T follicular helper cell (primary cell): ENCODE measurements around the gene DNASE1L1.

Source experiments
- DNase-seq: peaks from one replicate; pipeline ENCODE4 v3.0.0-alpha.2; 2020; ENCODE audit warnings: low read depth

The DNASE1L1 gene

GRCh38 chrX:154382483-154383069, 26.5 kb downstream of the DNASE1L1 start:
- no peak for DNase-seq

- no peak for DNase-seq
These were observed 27.8 kb downstream of the DNASE1L1 start for GRCh38 chrX:154381271-154381670.

- no peak for DNase-seq
These were observed 28.3 kb downstream of the DNASE1L1 start for GRCh38 chrX:154380787-154381186.

GRCh38 chrX:154380153-154380552, 28.9 kb downstream of the DNASE1L1 start:
- no peak for DNase-seq

DNA sequence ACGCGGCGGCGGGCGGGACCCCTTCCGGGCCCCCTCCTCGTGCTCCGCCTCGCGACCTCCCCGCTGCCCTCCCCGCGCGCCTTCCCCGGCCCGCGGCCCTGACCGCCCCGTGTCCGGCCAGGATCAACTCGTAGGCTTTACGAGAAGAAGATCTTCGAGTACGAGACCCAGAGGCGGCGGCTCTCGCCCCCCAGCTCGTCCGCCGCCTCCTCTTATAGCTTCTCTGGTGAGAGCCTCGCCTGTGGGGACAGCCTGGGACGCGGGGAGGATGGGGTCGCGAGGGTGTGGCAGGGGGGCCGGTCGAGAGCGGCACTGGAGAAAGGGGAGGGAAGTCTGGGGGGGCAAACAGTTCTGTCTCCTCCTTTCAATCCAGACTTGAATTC, 29.5 kb downstream of the DNASE1L1 start:
- DNase-seq = no peak

GRCh38 chrX:154378799-154379568, 30.1 kb downstream of the DNASE1L1 start, which contains the start of gene EMD:
EMD (plus strand) TSS chrX:154379295; CDS start chrX:154379485, 190 bp downstream.
- peak; percentile 94 for DNase-seq

DNA sequence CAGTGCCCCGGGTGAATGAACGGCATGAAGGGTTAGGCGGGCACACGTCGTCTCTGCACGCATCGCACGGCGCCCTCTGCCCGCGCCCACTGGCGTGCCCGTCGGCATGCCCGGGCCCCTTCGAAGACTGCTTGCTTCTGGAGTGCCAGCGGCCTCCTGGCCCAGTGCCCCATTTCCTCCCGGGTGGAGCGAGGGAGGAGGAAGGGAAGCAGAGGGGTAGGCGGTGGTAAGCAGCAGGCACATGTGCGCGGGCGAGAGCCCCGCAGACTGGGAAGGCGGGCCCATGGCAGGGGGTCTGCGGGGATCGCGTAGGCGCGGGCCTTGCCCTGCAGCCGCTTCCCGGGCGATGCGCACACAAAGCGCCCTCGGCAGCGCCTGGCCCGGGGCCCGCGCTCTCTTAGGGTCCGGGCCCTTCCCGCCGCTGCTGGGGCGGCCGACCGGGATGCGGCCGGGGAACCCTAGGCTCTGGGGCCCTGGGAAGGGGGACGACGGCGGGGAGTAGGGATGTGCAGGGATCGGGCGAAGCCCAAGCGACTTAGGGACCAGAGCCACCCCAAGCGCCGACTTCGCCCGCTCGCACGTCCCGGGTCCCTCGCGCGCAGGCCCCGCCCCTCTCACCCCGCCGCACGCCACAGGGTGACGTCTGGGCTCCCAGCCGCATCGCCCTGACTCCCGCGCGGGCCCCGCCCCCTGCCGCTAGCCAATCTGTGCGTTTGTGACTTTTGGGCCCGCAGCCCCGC, 30.8 kb downstream of the DNASE1L1 start:
- no peak for DNase-seq

GRCh38 chrX:154376774-154377173, 32.3 kb downstream of the DNASE1L1 start:
- DNase-seq = no peak

GRCh38 chrX:154375156-154375504, 33.9 kb downstream of the DNASE1L1 start:
- DNase-seq = no peak

GRCh38 chrX:154374313-154375155, 34.5 kb downstream of the DNASE1L1 start, which contains the start of gene FLNA:
FLNA (minus strand) TSS chrX:154374634; CDS start chrX:154371245, 3,389 bp downstream.
- DNase-seq = no peak

DNA sequence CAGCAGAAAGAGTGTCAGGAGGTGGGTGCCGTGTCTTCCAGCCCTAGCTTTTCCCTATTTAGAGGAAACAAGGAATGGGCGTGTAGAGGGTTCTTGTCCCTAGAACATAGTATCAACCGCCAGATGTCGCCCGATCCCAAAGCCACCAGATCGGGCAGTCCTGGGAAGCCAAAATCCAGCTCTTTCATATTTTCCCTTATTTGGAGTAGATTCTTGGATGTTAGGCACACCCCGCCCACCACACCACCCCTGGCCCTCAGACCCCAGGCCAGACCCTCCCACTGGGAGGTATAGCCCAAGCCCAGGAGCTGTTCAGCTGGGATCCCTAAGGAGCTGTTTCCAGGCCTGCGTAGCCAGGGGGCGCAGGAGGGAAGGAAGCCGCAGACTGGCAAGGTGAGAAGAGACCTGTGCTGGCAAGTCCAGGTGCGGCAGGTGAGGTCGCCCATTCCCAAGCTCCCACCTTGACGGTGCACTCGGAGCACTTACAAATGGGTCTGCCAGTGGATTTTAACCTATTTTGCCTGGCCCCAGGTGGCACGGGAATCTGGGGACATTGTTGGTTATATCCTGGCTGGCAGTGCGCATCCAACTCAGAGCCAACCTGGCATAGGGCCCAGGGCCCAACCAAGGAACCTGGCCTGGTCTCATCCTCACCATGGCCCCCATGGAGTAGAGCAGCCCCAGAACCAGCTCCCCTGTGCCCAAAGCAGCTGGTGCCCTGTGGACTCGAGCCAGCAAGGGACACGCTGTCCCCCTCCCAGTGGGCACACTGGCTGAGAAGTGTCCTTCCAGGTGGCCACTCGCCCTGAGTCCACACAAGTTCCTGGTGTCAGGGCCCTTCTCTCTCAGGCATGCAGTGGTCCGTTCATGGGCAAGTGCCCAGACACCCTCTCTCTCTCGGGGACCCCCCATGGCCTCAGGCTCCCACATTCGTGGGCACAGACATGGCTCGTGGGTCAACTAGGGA, 35.4 kb downstream of the DNASE1L1 start:
- no peak for DNase-seq

DNA sequence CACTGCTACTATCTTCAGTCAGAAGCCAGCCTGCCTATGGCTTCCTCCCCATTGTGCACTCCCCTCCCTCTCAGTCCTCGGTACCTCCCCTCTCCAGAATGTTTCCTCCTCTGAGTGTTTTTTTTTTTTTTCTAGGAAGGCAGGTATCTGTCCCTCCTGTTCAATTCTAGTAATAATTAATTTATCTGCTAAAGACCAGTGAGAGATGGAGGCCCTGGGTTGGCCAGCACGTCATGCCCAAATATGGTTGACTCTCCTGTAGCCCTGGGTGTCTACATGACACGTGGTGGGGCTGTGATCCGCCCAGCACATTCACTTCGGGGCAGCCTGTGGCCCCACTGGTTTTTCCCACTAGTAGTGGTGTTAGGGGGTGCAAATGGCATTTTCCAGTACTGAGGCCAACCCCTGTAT, 36.4 kb downstream of the DNASE1L1 start:
- no peak for DNase-seq

GRCh38 chrX:154371789-154372300, 37.2 kb downstream of the DNASE1L1 start:
- DNase-seq = no peak

DNA sequence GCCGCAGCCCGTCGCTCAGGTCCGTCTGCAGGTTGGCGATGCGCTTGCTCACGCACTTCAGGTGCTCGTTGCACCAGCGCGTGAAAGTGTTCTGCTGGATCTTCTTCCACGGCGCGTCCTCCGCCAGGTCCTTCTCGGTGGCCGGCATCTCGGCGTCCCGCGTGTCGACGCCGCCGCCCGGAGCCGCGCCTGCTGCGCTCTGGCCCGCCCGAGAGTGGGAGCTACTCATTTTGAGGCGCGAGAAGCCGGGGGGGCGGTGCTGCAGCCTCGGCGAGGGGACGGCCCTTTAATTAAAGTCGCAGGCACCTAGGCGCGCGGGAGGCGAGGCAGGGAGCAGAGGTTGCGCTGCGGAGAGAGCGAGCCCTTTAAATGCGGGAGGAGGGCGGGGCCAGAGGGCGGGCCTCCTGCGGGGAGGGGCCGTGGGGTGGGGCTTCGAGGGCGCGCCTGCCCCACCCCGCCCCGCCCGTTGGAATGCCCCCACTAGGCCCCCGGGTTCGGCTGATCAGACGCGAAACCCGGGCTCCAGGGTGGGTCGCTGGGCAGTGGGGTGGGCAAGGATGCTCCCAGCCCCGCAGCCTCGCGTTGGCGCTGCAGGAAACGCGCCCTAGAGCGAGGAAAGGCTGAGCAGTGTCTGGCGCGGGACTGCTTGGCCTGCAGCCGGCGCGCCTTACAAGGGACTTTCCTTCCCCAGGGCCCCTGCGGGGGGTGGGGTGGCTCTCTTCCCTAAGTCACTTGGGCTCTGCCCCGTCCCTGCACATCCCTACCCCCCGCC, 37.9 kb downstream of the DNASE1L1 start:
- DNase-seq = peak; percentile 88

- DNase-seq = no peak
These were observed 38.6 kb downstream of the DNASE1L1 start for GRCh38 chrX:154370300-154371016.

- peak; percentile 62 for DNase-seq
These were observed 39.4 kb downstream of the DNASE1L1 start for GRCh38 chrX:154369449-154370299.

DNA sequence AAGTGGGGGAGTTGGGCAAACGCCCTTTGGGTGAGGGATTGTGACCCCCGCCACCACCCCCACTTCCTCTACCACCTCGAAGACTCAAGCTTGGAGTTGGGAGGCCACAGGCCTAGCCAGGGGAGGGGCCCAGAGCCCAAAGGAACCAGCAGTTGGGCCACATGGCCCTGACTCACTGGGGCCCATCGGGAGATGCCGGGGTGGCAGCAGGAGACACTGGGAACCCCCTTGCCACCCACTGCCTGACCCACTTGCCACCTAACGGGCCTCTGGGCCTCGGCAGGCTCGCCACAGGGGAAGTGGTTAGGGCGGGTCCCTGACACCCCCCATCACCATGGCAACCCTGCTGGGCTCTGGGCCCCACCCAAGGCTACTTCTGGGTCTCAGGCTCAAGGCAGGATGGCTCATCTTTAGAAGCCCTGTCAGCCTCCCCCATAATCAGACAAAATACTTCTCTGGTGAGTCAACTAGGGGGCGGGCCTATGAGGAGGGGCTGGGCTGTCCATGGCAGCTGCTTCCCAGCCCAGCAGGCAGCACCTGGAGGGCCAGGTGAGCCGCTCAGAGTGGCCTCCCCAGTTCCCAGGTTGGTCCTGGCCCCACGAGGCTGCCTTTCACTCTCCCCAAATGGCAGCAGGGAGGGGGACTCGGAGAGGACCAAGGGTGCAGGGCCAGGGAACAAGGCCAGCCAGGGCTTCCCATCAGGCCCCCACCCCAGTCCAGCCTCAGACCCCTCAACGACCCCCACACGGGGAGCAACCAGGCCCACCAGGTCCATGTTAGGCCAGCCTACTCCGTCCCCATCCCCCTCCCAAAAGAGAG, 40.2 kb downstream of the DNASE1L1 start:
- DNase-seq = peak; percentile 76
